Neural progenitor cell (in vitro differentiated cells): ENCODE measurements around the gene CAPZA1. TPM values are rescaled to one million over a fixed set of nuclear protein-coding genes. Genes with fewer than 3 reads are reported as not detected.
A peak's percentile ranks its signal among the peaks of the same experiment; 100 is the strongest.

Experiments
- DNase-seq: peaks from one replicate; pipeline ENCODE4 v3.0.0-alpha.2; 2016; ENCODE audit warnings: low spot score
- H2AFZ ChIP-seq: fragments of 200-600 bp; sonication (generic); replicated peaks from 2 replicates; pipeline ENCODE4 v1.6.1; 2016; ENCODE audit warnings: antibody characterized with exemption
- H3F3A ChIP-seq: fragments of 200-600 bp; sonication (generic); 2 replicates; pipeline ENCODE4 v1.6.1; 2016; ENCODE audit warnings: antibody characterized with exemption, low read depth
- H3K27ac ChIP-seq: fragments of 200-600 bp; sonication (generic); 2 replicates; pipeline ENCODE4 v1.5.1; 2016; ENCODE audit warnings: mild to moderate bottlenecking
- H3K27me3 ChIP-seq: fragments of 200-600 bp; sonication (generic); 2 replicates; pipeline ENCODE4 v1.6.1; 2016; ENCODE audit warnings: mild to moderate bottlenecking, moderate library complexity
- H3K36me3 ChIP-seq: fragments of 200-600 bp; sonication (generic); 2 replicates; pipeline ENCODE4 v1.5.1; 2016
- H3K4me1 ChIP-seq: fragments of 200-600 bp; sonication (generic); 2 replicates; pipeline ENCODE4 v1.6.1; 2016; ENCODE audit warnings: mixed run types
- H3K4me2 ChIP-seq: fragments of 200-600 bp; sonication (generic); 2 replicates; pipeline ENCODE4 v1.6.1; 2016
- H3K4me3 ChIP-seq: fragments of 200-600 bp; sonication (generic); 2 replicates; pipeline ENCODE4 v1.5.1; 2016
- H3K79me2 ChIP-seq: fragments of 200-600 bp; sonication (generic); 2 replicates; pipeline ENCODE4 v1.6.1; 2016; ENCODE audit warnings: low read depth
- H3K9ac ChIP-seq: fragments of 200-600 bp; sonication (generic); 2 replicates; pipeline ENCODE4 v1.6.1; 2016
- H3K9me3 ChIP-seq: fragments of 200-600 bp; sonication (generic); 2 replicates; pipeline ENCODE4 v1.5.1; 2016; ENCODE audit warnings: low read depth
- H4K20me1 ChIP-seq: fragments of 200-600 bp; sonication (generic); 2 replicates; pipeline ENCODE4 v1.6.1; 2016; ENCODE audit warnings: low read depth
- H3K27ac Mint-ChIP-seq: 3 replicates; pipeline ENCODE4 v1.8.0; 2021; ENCODE audit warnings: mixed read lengths
- H3K27me3 Mint-ChIP-seq: 2 replicates; pipeline ENCODE4 v1.8.0; 2022; ENCODE audit warnings: low read depth, mild to moderate bottlenecking, inconsistent platforms, moderate library complexity, mixed read lengths; ENCODE audit not compliant: insufficient read depth
- H3K36me3 Mint-ChIP-seq: 3 replicates; pipeline ENCODE4 v1.8.0; 2021; ENCODE audit warnings: mixed read lengths
- H3K4me1 Mint-ChIP-seq: 3 replicates; pipeline ENCODE4 v1.8.0; 2021; ENCODE audit warnings: mixed read lengths
- H3K4me3 Mint-ChIP-seq: 3 replicates; pipeline ENCODE4 v1.8.0; 2021; ENCODE audit warnings: mild to moderate bottlenecking, moderate library complexity, mixed read lengths
- H3K9me3 Mint-ChIP-seq: 3 replicates; pipeline ENCODE4 v1.8.0; 2020; ENCODE audit warnings: mixed read lengths
- CTCF ChIP-seq: fragments of 200-600 bp; sonication (generic); IDR thresholded peaks from 2 replicates; pipeline ENCODE4 v1.5.1; 2017; ENCODE audit warnings: antibody characterized with exemption, mild to moderate bottlenecking
- EZH2 ChIP-seq: fragments of 200-600 bp; sonication (generic); IDR thresholded peaks from 2 replicates; pipeline ENCODE4 v1.6.1; 2017; ENCODE audit warnings: antibody characterized with exemption, mild to moderate bottlenecking, moderate library complexity
- EZH2phosphoT487 ChIP-seq: fragments of 200-600 bp; sonication (generic); IDR thresholded peaks from 2 replicates; pipeline ENCODE4 v1.6.1; 2017; ENCODE audit warnings: antibody characterized with exemption
- total RNA-seq: library from RNA; depleted of rRNA; stranded (reverse); fragments of >200 nt; gene quantifications from 2 replicates; pipeline ENCODE4 v1.2.3, GENCODE V29; 2015; ENCODE audit warnings: low replicate concordance

The CAPZA1 gene
- total RNA-seq, 1 donor from 2014 or later: 218 TPM

- Histone ChIP-seq H3K27ac (no peak overlapping the region), H3K9ac (no peak overlapping the region), H3K9me3 (no peaks in the 10 kb centered on the region), H2AFZ (no peak overlapping the region), H3K4me2 (no peak overlapping the region), H3K36me3 (no peaks in the 10 kb centered on the region), H3F3A (no peaks in the 10 kb centered on the region), H3K27me3 (no peaks in the 10 kb centered on the region), H4K20me1 (peaks cover 14% of the 10 kb centered on the region), H3K79me2 (no peaks in the 10 kb centered on the region), H3K4me3 (no peak overlapping the region), H3K4me1 (no peaks in the 10 kb centered on the region)
- Mint-ChIP-seq H3K27ac (no peak overlapping the region), H3K4me3 (no peak overlapping the region), H3K27me3 (no peaks in the 10 kb centered on the region), H3K9me3 (no peaks in the 10 kb centered on the region), H3K36me3 (peaks cover 28% of the 10 kb centered on the region), H3K4me1 (no peaks in the 10 kb centered on the region)
- DNase-seq: no peak
- TF ChIP-seq EZH2: no peak
- TF ChIP-seq CTCF: no peak
- no peak for TF ChIP-seq EZH2phosphoT487
Measured at GRCh38 chr1:112687785-112688496, 68.3 kb downstream of the CAPZA1 start.

- no peak overlapping the region for H3K9ac ChIP-seq
- Mint-ChIP-seq H3K27ac (peak overlapping the region; percentile 76), H3K4me3 (no peak overlapping the region), H3K9me3 (no peaks in the 10 kb centered on the region), H3K36me3 (peaks cover 30% of the 10 kb centered on the region), H3K4me1 (no peaks in the 10 kb centered on the region), H3K27me3 (no peaks in the 10 kb centered on the region)
- no peak overlapping the region for H3K27ac ChIP-seq
- no peak overlapping the region for H3K4me2 ChIP-seq
- H4K20me1 ChIP-seq: peaks cover 14% of the 10 kb centered on the region
- TF ChIP-seq CTCF (no peak), EZH2 (no peak), EZH2phosphoT487 (no peak)
- H3F3A ChIP-seq: no peaks in the 10 kb centered on the region
- no peaks in the 10 kb centered on the region for H3K79me2 ChIP-seq
- no peak for DNase-seq
- H2AFZ ChIP-seq: no peak overlapping the region
- H3K36me3 ChIP-seq: no peaks in the 10 kb centered on the region
- no peaks in the 10 kb centered on the region for H3K9me3 ChIP-seq
- H3K4me3 ChIP-seq: no peak overlapping the region
- no peaks in the 10 kb centered on the region for H3K4me1 ChIP-seq
- H3K27me3 ChIP-seq: no peaks in the 10 kb centered on the region
Measured at GRCh38 chr1:112688781-112689193, 69.2 kb downstream of the CAPZA1 start.

DNA sequence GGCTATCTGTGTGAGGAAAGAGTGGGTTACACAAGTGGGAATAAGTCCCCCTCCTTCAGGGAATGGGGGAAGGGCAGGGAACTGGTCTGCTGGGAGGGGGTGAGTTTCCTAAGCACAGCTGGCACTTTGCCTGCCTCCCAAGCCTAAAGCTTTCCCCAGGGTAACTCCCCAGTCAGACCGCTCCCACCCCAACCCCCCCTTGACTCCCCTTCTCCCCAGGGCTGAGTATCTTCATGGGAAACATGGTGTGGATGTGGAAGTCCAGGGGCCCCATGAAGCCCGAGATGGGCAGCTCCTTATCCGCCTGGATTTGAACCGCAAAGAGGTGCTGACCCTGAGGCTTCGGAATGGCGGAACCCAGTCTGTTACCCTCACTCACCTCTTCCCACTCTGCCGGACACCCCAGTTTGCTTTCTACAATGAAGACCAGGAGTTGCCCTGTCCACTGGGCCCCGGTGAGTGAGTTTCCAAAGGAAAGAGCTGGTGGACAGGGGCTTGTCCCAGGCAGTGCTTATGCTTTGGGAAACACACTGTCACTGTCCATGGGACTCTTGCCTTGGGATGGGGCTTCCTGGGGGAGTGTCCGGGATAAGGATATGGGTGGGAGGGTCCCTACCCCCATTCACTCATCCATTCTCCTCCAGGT, 69.7 kb downstream of the CAPZA1 start:
- no peak overlapping the region for H3K4me3 Mint-ChIP-seq
- H3K27ac Mint-ChIP-seq: peak overlapping the region; percentile 76
- H3K4me3 ChIP-seq: no peak overlapping the region
- TF ChIP-seq CTCF (no peak), EZH2 (no peak), EZH2phosphoT487 (no peak)
- no peak overlapping the region for H3K4me2 ChIP-seq
- H3K27me3 Mint-ChIP-seq: no peaks in the 10 kb centered on the region
- H3K9me3 ChIP-seq: no peaks in the 10 kb centered on the region
- no peaks in the 10 kb centered on the region for H3K27me3 ChIP-seq
- peaks cover 30% of the 10 kb centered on the region for H3K36me3 Mint-ChIP-seq
- H2AFZ ChIP-seq: no peak overlapping the region
- no peaks in the 10 kb centered on the region for H3K4me1 ChIP-seq
- H3K79me2 ChIP-seq: no peaks in the 10 kb centered on the region
- no peaks in the 10 kb centered on the region for H3K4me1 Mint-ChIP-seq
- H3K36me3 ChIP-seq: no peaks in the 10 kb centered on the region
- no peaks in the 10 kb centered on the region for H3K9me3 Mint-ChIP-seq
- H3K27ac ChIP-seq: no peak overlapping the region
- DNase-seq: no peak
- no peak overlapping the region for H3K9ac ChIP-seq
- no peaks in the 10 kb centered on the region for H3F3A ChIP-seq
- peaks cover 14% of the 10 kb centered on the region for H4K20me1 ChIP-seq
